ENCODE measurements around the gene SPOCK2.

- TF ChIP-seq CTCF (IDR thresholded peaks at IDR 0.05; ENCODE audit: extremely low read depth in 1 of 2, insufficient read depth in 1 of 2, low read depth in 1 of 2, low read length in 2 of 2), result no peak
- TF ChIP-seq JUN (IDR thresholded peaks at IDR 0.05; ENCODE audit: borderline replicate concordance, insufficient read depth, insufficient read length, low read depth), result no peak
- TF ChIP-seq GATA2 (IDR thresholded peaks at IDR 0.05; ENCODE audit: insufficient read depth, insufficient read length, low read depth, low read length), result no peak
- TF ChIP-seq EZH2 (IDR thresholded peaks at IDR 0.05; ENCODE audit: borderline replicate concordance, low read depth, low read length, severe bottlenecking), result no peak
- no peak for TF ChIP-seq POLR2AphosphoS5 (IDR thresholded peaks at IDR 0.05; ENCODE audit: insufficient read depth, low read depth, low read length)
- no peak for TF ChIP-seq POLR2A (IDR thresholded peaks at IDR 0.05; ENCODE audit: low read depth, low read length)
- TF ChIP-seq MYC (IDR thresholded peaks at IDR 0.05; ENCODE audit: low read depth, low read length), result no peak
- TF ChIP-seq FOS (IDR thresholded peaks at IDR 0.05; ENCODE audit: borderline replicate concordance, insufficient read depth, low read length), result no peak
- no peak for TF ChIP-seq MAX (IDR thresholded peaks at IDR 0.05; ENCODE audit: insufficient read depth, insufficient read length)
Observed at GRCh38 chr10:72133517-72133916, 45.2 kb upstream of the SPOCK2 start.
